CD4-positive, CD25-positive, alpha-beta regulatory T cell (primary cell): ENCODE data around the gene SLC6A5. TPM values are rescaled to one million over a fixed set of nuclear protein-coding genes. Genes with fewer than 3 reads are reported as not detected.
"Not testable (repeated sequence)": the region's sequence is repeated elsewhere in the genome, so short reads cannot be mapped to it uniquely, and the experiment has no call there.

Experiments used
- ATAC-seq, 2 donors: fragments of 150-1000 bp; cut with Tn5 transposase; one replicate each; pipeline ENCODE4 v1.10.0; 2021; ENCODE audit warnings: low read depth in 2 of 2, moderate number of reproducible peaks in 2 of 2, moderate library complexity in 1 of 2
- DNase-seq, 3 donors: peaks; one replicate each; pipeline versions ENCODE4 v3.0.0 to v3.0.0-alpha.2; 2012 to 2022; ENCODE audit warnings: mixed read lengths in 1 of 3
- H3K27ac ChIP-seq: one replicate; pipeline ENCODE4 v1.7.0; 2013; ENCODE audit warnings: mild to moderate bottlenecking, low read length; ENCODE audit not compliant: insufficient read depth, poor library complexity, severe bottlenecking
- H3K27me3 ChIP-seq: one replicate; pipeline ENCODE4 v1.7.0; 2013; ENCODE audit warnings: low read length; ENCODE audit not compliant: control insufficient read depth, insufficient read depth
- H3K36me3 ChIP-seq: one replicate; pipeline ENCODE4 v1.7.0; 2013; ENCODE audit warnings: mild to moderate bottlenecking, low read length, moderate library complexity; ENCODE audit not compliant: control insufficient read depth, insufficient read depth
- H3K4me1 ChIP-seq: 2 replicates; pipeline ENCODE4 v1.7.0; 2013; ENCODE audit warnings: mild to moderate bottlenecking, low read length; ENCODE audit not compliant: insufficient read depth, control insufficient read depth, poor library complexity, severe bottlenecking
- H3K4me3 ChIP-seq: one replicate; pipeline ENCODE4 v1.7.0; 2013; ENCODE audit warnings: low read depth, mild to moderate bottlenecking, low read length, moderate library complexity
- H3K9me3 ChIP-seq, 2 experiments: 1 replicate in 1 of 2; 2 replicates in 1 of 2; pipeline ENCODE4 v1.7.0; 2013; ENCODE audit warnings: low read length in 2 of 2, mild to moderate bottlenecking in 1 of 2, moderate library complexity in 1 of 2; ENCODE audit not compliant: control insufficient read depth in 2 of 2
- H3K27ac Mint-ChIP-seq, 3 donors: one replicate each; pipeline ENCODE4 v1.8.0; 2020 to 2022; ENCODE audit warnings: mild to moderate bottlenecking in 3 of 3, mixed read lengths in 3 of 3, moderate library complexity in 2 of 3
- H3K27me3 Mint-ChIP-seq: one replicate; pipeline ENCODE4 v1.8.0; 2022; ENCODE audit warnings: mild to moderate bottlenecking, mixed read lengths
- H3K36me3 Mint-ChIP-seq: one replicate; pipeline ENCODE4 v1.8.0; 2020; ENCODE audit warnings: mixed read lengths
- H3K4me1 Mint-ChIP-seq, 4 donors: one replicate each; pipeline ENCODE4 v1.8.0; 2020 to 2022; ENCODE audit warnings: mixed read lengths in 4 of 4, mild to moderate bottlenecking in 1 of 4
- H3K4me3 Mint-ChIP-seq, 4 donors: one replicate each; pipeline ENCODE4 v1.8.0; 2020 to 2022; ENCODE audit warnings: mild to moderate bottlenecking in 4 of 4, mixed read lengths in 4 of 4, moderate library complexity in 3 of 4
- H3K9me3 Mint-ChIP-seq, 7 donors: one replicate each; pipeline ENCODE4 v1.8.0; 2020 to 2022; ENCODE audit warnings: mixed read lengths in 7 of 7, mild to moderate bottlenecking in 3 of 7, moderate library complexity in 2 of 7
- polyA plus RNA-seq, 4 donors: library from polyadenylated mRNA; unstranded; fragments of 300-500 nt; fragmentation: Illumina TruSeq; gene quantifications; one replicate each; pipeline ENCODE4 v1.2.3, GENCODE V29; 2021
- total RNA-seq: library from RNA; stranded (reverse); gene quantifications from one replicate; pipeline ENCODE4 v1.2.3, GENCODE V29; 2022

Gene SLC6A5
- not detected for total RNA-seq
- not detected for polyA plus RNA-seq

DNA sequence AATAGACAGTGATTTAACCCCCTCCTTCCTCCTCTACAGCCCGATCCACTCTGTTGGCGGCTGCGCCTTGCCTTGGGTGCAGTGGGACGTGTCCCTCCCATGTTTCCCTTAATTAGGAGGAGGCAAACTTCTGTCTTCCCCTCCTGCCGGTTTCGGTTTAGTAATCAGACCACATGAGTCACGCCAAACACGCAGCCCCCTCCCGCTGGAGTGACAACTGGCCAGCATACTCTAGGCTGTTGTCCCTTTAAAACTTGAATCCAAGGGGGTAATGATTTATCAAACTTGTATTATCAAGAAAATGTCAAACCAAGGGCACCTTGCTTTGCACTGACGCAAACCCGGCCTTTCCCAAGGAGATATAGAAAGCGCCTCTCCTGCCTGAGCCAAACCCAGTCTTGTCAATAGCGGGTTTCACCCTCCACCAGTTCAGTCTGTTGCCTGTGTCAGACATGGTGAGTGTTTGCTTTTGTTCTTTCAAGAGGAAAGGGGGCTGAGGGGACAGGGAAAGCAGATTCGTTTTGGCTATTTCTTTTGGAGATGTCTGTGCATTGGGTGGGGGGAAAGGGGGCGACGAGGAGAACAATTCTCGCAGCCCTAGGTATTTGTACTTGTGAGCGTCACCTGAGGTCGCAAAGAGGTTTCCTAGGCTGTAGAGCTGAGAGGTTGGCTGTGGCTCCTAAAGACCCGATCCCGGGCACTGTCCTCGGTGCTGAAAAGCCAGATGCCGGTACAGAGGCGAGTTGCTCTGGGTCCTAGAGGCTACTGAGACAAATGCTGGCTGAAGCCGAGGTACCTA lies at the start of gene SLC6A5:
TSS of gene SLC6A5 (plus strand) at position 388 of the 799 bp plus-strand sequence. CDS start at position 453, 65 bp downstream.
- peak in 1 of 3 donors; percentile 24 for DNase-seq
- Histone ChIP-seq H3K4me3 (no peak within 1 kb of the TSS), H3K36me3 (no peaks in the 10 kb centered on the region), H3K9me3 (no peaks in the 10 kb centered on the region), H3K27me3 (peaks cover 43% of the 10 kb centered on the region), H3K4me1 (no peaks in the 10 kb centered on the region), H3K27ac (no peak within 1 kb of the TSS)
- H3K36me3 Mint-ChIP-seq: no peaks in the 10 kb centered on the region
- peaks cover 0 to 9% (median 5%) of the 10 kb centered on the region in 7 donors for H3K9me3 Mint-ChIP-seq
- peaks cover 92% of the 10 kb centered on the region for H3K27me3 Mint-ChIP-seq
- peak within 1 kb of the TSS in 1 of 4 donors; percentile 48 for H3K4me3 Mint-ChIP-seq
- ATAC-seq: no peak
- H3K4me1 Mint-ChIP-seq: peaks cover 0 to 12% (median under 1%) of the 10 kb centered on the region in 4 donors
- no peak within 1 kb of the TSS for H3K27ac Mint-ChIP-seq

DNA sequence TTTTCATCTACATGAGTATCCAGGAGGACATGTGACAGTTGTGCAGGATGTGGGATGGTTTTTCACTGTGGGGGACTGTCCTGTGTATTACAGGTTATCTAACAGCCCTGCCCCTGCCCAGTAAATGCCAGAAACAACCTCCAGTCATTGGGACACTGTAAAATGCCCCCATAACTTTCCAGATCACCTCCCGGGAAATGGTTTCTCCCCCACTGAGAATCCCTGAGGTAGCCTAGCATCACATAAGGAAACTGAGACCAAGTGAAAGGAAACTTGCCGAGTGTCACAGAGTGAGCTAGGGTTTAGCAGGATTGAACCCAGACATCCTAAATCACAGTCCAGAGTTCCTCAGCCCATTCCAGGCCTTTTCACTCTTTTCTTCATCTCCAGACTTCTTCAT lies 48.3 kb upstream of the SLC6A5 start:
- no peaks in the 10 kb centered on the region for H3K36me3 ChIP-seq
- H3K4me1 Mint-ChIP-seq: no peaks in the 10 kb centered on the region
- H3K9me3 ChIP-seq: no peaks in the 10 kb centered on the region
- no peaks in the 10 kb centered on the region for H3K36me3 Mint-ChIP-seq
- no peak overlapping the region for H3K4me3 ChIP-seq
- ATAC-seq (no peak), DNase-seq (no peak)
- no peaks in the 10 kb centered on the region for H3K27me3 Mint-ChIP-seq
- H3K27me3 ChIP-seq: no peaks in the 10 kb centered on the region
- H3K4me3 Mint-ChIP-seq: no peak overlapping the region
- no peaks in the 10 kb centered on the region for H3K4me1 ChIP-seq
- H3K27ac Mint-ChIP-seq: no peak overlapping the region
- peaks cover 0 to 1% (median 0%) of the 10 kb centered on the region in 7 donors for H3K9me3 Mint-ChIP-seq
- no peak overlapping the region for H3K27ac ChIP-seq

DNA sequence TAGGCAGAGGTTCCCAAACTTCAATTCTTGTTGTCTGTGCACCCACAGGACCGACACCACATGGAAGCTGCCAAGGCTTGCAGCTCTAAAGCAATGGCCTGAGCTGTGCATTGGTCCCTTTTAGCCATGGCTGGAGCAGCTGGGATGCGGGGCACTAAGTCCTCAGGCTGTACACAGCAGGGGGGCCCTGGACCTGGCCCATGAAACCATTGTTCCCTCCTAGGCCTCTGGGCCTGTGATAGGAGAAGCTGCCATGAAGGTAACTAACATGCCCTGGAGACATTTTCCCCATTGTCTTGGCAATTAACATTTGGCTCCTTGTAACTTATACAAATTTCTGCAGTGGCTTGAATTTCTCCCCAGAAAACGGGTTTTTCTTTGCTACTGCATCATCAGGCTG lies 43.6 kb upstream of the SLC6A5 start:
- ATAC-seq: no peak
- Histone ChIP-seq H3K4me3 (no peak overlapping the region), H3K9me3 (no peaks in the 10 kb centered on the region), H3K27ac (no peak overlapping the region), H3K27me3 (no peaks in the 10 kb centered on the region), H3K4me1 (no peaks in the 10 kb centered on the region), H3K36me3 (no peaks in the 10 kb centered on the region)
- Mint-ChIP-seq H3K4me3 (no peak overlapping the region), H3K27ac (no peak overlapping the region), H3K36me3 (no peaks in the 10 kb centered on the region), H3K4me1 (no peaks in the 10 kb centered on the region), H3K9me3 (peaks cover 0 to 7% (median 0%) of the 10 kb centered on the region in 7 donors), H3K27me3 (peaks cover 5% of the 10 kb centered on the region)
- DNase-seq: no peak

DNA sequence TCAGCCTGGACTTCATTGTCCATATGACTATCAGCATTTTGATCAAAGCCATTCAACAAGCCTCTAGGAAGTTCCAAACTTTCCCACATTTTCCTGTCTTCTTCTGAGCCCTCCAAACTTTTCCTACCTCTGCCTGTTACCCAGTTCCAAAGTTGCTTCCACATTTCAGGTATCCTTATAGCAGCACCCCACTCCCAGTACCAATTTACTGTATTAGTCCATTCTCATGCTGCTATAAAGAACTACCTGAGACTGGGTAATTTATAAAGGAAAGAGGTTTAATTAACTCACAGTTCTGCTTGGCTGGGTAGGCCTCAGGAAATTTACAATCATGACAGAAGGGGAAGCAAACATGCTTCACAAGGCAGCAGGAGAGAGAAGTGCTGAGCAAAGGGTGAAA lies 43.0 kb upstream of the SLC6A5 start:
- H3K27me3 Mint-ChIP-seq, H3K27ac Mint-ChIP-seq, H3K27me3 ChIP-seq, H3K4me1 ChIP-seq, H3K4me1 Mint-ChIP-seq, H3K4me3 ChIP-seq, H3K9me3 ChIP-seq, H3K9me3 Mint-ChIP-seq, ATAC-seq, H3K27ac ChIP-seq, DNase-seq, H3K36me3 ChIP-seq, H3K36me3 Mint-ChIP-seq, H3K4me3 Mint-ChIP-seq: not testable (repeated sequence)

DNA sequence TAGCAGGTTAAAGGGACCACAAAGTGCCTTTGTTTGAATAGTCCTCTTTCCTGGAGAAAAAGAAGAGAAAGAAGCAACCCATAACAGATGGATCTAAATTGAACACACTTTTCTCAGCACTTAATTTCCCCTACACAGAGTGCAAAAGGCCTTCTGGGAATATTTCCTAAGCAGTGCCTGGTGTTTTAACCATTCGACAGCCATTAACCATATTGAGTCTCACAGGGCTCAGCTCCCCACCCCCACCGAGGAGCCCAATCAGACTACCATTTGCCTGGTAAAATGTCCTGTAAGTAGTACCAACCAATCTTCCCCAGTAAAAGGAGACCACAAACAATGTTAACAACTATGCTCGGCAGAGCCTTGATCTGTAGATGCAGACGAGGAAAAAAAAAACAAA lies 40.7 kb upstream of the SLC6A5 start:
- Mint-ChIP-seq H3K27ac (no peak overlapping the region), H3K9me3 (peaks cover 0 to 7% (median 0%) of the 10 kb centered on the region in 7 donors), H3K36me3 (no peaks in the 10 kb centered on the region), H3K27me3 (peaks cover 5% of the 10 kb centered on the region), H3K4me1 (no peaks in the 10 kb centered on the region), H3K4me3 (no peak overlapping the region)
- Histone ChIP-seq H3K4me3 (no peak overlapping the region), H3K27me3 (no peaks in the 10 kb centered on the region), H3K36me3 (no peaks in the 10 kb centered on the region), H3K9me3 (no peaks in the 10 kb centered on the region), H3K27ac (no peak overlapping the region), H3K4me1 (no peaks in the 10 kb centered on the region)
- ATAC-seq (no peak), DNase-seq (no peak)

DNA sequence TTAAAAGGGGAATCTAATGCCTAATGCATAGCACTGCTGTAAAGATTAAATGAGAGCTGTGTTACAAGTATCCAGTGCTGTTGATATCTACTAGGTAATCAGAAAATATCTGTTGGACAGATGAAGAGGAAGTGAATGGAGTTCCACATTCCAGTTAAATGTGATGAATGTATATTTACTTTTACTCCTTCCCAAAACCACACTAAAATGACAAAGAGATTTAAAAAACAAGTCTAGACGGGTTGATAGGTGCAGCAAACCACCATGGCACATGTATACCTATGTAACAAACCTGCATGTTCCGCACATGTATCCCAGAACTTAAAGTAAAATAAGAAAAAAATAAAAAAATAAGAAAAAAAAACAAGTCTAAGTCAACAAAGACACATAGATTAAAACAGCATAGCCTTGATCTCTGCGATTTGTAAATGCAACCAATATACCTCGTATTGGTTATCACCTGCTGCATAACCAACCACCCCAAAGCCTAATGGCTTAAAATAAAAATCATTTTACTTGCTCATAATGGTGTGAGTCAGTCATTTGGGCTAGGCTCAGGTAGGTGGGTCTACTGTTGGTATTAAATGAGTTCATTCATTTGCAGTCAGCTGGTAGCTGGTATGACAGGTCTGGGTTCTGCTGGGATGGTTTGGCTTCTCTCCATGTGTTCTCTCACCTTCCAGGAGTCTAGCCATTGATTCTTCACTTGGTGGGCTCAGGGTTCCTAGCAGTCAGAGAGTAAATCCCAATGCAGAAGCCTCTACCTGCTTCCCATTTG lies 39.7 kb upstream of the SLC6A5 start:
- Histone ChIP-seq H3K27ac (no peak overlapping the region), H3K36me3 (no peaks in the 10 kb centered on the region), H3K4me1 (no peaks in the 10 kb centered on the region), H3K9me3 (no peaks in the 10 kb centered on the region), H3K4me3 (no peak overlapping the region), H3K27me3 (no peaks in the 10 kb centered on the region)
- Mint-ChIP-seq H3K4me1 (no peaks in the 10 kb centered on the region), H3K4me3 (no peak overlapping the region), H3K36me3 (no peaks in the 10 kb centered on the region), H3K27ac (no peak overlapping the region), H3K27me3 (peaks cover 5% of the 10 kb centered on the region), H3K9me3 (peaks cover 0 to 7% (median 0%) of the 10 kb centered on the region in 7 donors)
- ATAC-seq (no peak), DNase-seq (no peak)

DNA sequence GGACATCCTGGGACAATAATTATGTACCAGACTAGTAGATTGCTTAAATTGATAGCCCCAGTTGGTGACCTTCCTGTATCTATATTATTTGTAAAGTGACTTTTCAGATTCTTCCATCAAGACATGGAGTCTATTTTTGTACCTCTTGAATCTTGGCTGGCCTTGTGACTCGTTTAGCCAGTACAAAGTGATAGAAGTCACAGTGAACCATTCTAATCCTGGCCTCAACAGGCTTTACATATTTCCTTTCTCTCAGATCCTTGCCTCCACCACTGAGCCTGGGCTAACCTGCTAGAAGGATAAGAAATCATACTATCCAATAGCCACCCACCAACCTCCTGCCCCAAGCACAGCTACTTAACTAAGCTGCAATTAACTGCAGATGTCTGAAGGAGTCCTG lies 37.5 kb upstream of the SLC6A5 start:
- Mint-ChIP-seq H3K36me3 (no peaks in the 10 kb centered on the region), H3K9me3 (peaks cover 0 to 2% (median 0%) of the 10 kb centered on the region in 7 donors), H3K4me3 (no peak overlapping the region), H3K27ac (no peak overlapping the region), H3K4me1 (no peaks in the 10 kb centered on the region), H3K27me3 (peaks cover 5% of the 10 kb centered on the region)
- no peaks in the 10 kb centered on the region for H3K36me3 ChIP-seq
- no peak overlapping the region for H3K27ac ChIP-seq
- no peak for DNase-seq
- H3K27me3 ChIP-seq: peaks cover 1% of the 10 kb centered on the region
- H3K9me3 ChIP-seq: no peaks in the 10 kb centered on the region
- H3K4me3 ChIP-seq: no peak overlapping the region
- ATAC-seq: no peak
- H3K4me1 ChIP-seq: no peaks in the 10 kb centered on the region
